ENCODE data around the gene ZBTB20. TPM values are rescaled to one million over a fixed set of nuclear protein-coding genes. Genes with fewer than 3 reads are reported as not detected.

ZBTB20 gene
- total RNA-seq, 1 donor from 2014 or later = 32.5 TPM

- no peak overlapping the region for H3K4me3 ChIP-seq (ENCODE audit: low read depth, low read length)
- DNase-seq (ENCODE audit: low read depth) = no peak
Observed at GRCh38 chr3:114879059-114880031, 267.7 kb downstream of the ZBTB20 start.

GRCh38 chr3:114878114-114878839 lies 268.8 kb downstream of the ZBTB20 start:
- Histone ChIP-seq H3K27me3 (ENCODE audit: control insufficient read depth, insufficient read depth, low read length) (no peaks in the 10 kb centered on the region), H3K4me3 (ENCODE audit: low read depth, low read length) (no peak overlapping the region), H3K36me3 (ENCODE audit: control insufficient read depth, insufficient read depth, low read length) (no peaks in the 10 kb centered on the region)
- DNase-seq (ENCODE audit: low read depth) = no peak
- no peak for TF ChIP-seq CTCF (IDR thresholded peaks at IDR 0.05; ENCODE audit: insufficient read depth, low read length, poor library complexity, severe bottlenecking)

More at GRCh38 chr3:114879059-114880031, 267.7 kb downstream of the ZBTB20 start:
- no peak for TF ChIP-seq CTCF (IDR thresholded peaks at IDR 0.05; ENCODE audit: insufficient read depth, low read length, poor library complexity, severe bottlenecking)
- Histone ChIP-seq H3K36me3 (ENCODE audit: control insufficient read depth, insufficient read depth, low read length) (no peaks in the 10 kb centered on the region), H3K27me3 (ENCODE audit: control insufficient read depth, insufficient read depth, low read length) (no peaks in the 10 kb centered on the region)

GRCh38 chr3:114877378-114878113 lies 269.5 kb downstream of the ZBTB20 start:
- no peak for DNase-seq (ENCODE audit: low read depth)
- no peak for TF ChIP-seq CTCF (IDR thresholded peaks at IDR 0.05; ENCODE audit: insufficient read depth, low read length, poor library complexity, severe bottlenecking)
- no peaks in the 10 kb centered on the region for H3K27me3 ChIP-seq (ENCODE audit: control insufficient read depth, insufficient read depth, low read length)
- H3K4me3 ChIP-seq (ENCODE audit: low read depth, low read length) = no peak overlapping the region
- no peaks in the 10 kb centered on the region for H3K36me3 ChIP-seq (ENCODE audit: control insufficient read depth, insufficient read depth, low read length)

- Histone ChIP-seq H3K36me3 (ENCODE audit: control insufficient read depth, insufficient read depth, low read length) (no peaks in the 10 kb centered on the region), H3K27me3 (ENCODE audit: control insufficient read depth, insufficient read depth, low read length) (no peaks in the 10 kb centered on the region), H3K4me3 (ENCODE audit: low read depth, low read length) (no peak overlapping the region)
- TF ChIP-seq CTCF (IDR thresholded peaks at IDR 0.05; ENCODE audit: insufficient read depth, low read length, poor library complexity, severe bottlenecking) = no peak
- DNase-seq (ENCODE audit: low read depth) = no peak
Observed at GRCh38 chr3:114874522-114874971, 272.5 kb downstream of the ZBTB20 start.

- H3K27me3 ChIP-seq (ENCODE audit: control insufficient read depth, insufficient read depth, low read length) = no peaks in the 10 kb centered on the region
- no peak for TF ChIP-seq CTCF (IDR thresholded peaks at IDR 0.05; ENCODE audit: insufficient read depth, low read length, poor library complexity, severe bottlenecking)
- H3K36me3 ChIP-seq (ENCODE audit: control insufficient read depth, insufficient read depth, low read length) = no peaks in the 10 kb centered on the region
- DNase-seq (ENCODE audit: low read depth) = no peak
- no peak overlapping the region for H3K4me3 ChIP-seq (ENCODE audit: low read depth, low read length)
Observed at GRCh38 chr3:114873591-114873990, 273.5 kb downstream of the ZBTB20 start.
